Measurements from ENCODE around the gene ELL2.
"Not testable (repeated sequence)": the region's sequence is repeated elsewhere in the genome, so short reads cannot be mapped to it uniquely, and the experiment has no call there.

Gene ELL2

GRCh38 chr5:95880081-95880926, 81.3 kb downstream of the ELL2 start:
- DNase-seq (ENCODE audit: low spot score) = no peak

- no peak for DNase-seq (ENCODE audit: low spot score)
Observed at GRCh38 chr5:95879661-95880060, 82.0 kb downstream of the ELL2 start.

DNA sequence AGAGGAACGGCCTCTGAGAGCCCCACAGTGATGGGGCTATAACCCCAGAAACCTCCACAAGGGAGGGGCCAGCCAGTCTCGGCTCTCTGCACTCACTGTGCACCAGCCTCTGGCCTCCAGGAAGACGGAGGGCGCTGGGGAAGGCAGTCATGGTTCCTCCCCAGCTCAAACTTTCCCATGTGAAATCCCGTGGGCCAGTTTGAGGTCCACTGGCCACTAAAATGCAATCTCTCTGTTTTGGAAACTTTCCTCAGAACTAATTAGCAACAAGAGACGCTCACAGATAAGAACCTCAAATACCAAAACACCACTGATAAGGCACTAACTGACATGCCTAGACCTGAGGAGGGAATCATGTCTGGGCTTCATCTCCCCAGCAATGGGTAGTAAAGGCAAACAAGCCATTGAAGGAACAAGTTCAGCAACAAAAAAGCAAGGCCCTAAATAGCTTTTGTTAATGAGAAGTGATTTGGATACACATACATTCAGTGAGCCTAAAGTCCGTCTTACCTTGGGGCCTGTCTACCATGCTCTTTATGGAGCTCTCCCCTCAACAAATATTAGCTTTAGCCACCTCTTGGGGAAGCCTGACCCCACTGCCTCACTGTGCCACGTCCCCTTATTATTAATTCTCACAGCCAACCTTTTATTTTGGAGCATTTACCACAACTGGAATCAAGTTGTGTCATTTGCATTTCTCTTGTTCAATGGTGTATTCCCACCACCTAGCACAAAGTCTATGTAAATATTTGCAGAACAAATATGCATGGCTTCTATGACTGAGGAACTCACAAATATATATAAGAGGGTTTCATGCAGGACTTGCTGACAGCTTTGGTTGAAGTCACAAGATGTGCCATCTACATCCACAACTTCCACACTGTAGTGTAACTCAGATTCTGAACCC, 83.0 kb downstream of the ELL2 start:
- DNase-seq (ENCODE audit: low spot score) = no peak

GRCh38 chr5:95876782-95877181, 84.9 kb downstream of the ELL2 start:
- DNase-seq (ENCODE audit: low spot score) = no peak

- no peak for DNase-seq (ENCODE audit: low spot score)
Observed at GRCh38 chr5:95874246-95874645, 87.4 kb downstream of the ELL2 start.

- no peak for DNase-seq (ENCODE audit: low spot score)
Observed at GRCh38 chr5:95873351-95873750, 88.3 kb downstream of the ELL2 start.

DNA sequence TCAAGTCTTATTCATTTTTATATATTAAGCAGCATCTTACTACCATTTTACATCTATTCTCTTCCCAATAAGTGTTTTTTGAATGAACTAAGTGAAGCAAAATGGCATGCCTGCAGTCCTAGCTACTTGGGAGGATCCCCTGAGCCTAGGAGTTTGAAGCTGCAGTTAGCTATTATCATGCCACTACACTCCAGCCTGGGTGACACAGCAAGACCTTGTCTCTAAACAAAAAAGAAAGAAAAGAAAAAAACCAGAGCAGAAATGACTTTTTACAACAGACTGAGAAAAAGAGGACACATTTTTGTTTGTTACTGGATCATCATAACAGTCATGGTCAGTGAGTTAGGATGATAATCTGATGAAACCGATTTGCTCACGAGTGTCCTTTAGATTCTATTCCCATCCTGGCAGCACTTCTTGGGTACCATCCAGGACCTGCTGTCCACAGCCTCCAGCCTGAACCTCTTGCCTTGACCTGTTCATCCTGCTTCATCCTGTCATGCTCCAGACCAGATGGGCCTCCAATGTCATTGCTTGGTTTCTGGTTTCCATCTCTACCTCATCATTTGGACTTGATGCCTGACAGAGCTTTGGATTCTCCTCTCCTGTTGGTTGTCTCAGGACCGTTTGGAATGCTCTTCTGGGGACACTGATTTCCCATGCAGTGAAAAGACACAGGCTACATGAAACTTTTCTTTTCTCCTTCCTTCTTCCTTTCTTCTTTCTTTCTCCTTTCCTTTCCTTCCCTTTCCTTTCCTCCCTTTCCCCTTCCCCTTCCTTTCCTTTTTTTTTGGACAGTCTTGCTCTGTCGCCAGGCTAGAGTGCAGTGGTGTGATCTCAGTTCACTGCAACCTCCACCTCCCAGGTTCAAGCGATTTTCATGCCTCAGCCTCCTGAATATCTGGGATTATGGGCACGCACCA, 89.0 kb downstream of the ELL2 start:
- no peak for DNase-seq (ENCODE audit: low spot score)

- DNase-seq (ENCODE audit: low spot score) = no peak
Observed at GRCh38 chr5:95871146-95871806, 90.4 kb downstream of the ELL2 start.

GRCh38 chr5:95870105-95870672, 91.5 kb downstream of the ELL2 start:
- DNase-seq (ENCODE audit: low spot score) = peak; percentile 94

DNA sequence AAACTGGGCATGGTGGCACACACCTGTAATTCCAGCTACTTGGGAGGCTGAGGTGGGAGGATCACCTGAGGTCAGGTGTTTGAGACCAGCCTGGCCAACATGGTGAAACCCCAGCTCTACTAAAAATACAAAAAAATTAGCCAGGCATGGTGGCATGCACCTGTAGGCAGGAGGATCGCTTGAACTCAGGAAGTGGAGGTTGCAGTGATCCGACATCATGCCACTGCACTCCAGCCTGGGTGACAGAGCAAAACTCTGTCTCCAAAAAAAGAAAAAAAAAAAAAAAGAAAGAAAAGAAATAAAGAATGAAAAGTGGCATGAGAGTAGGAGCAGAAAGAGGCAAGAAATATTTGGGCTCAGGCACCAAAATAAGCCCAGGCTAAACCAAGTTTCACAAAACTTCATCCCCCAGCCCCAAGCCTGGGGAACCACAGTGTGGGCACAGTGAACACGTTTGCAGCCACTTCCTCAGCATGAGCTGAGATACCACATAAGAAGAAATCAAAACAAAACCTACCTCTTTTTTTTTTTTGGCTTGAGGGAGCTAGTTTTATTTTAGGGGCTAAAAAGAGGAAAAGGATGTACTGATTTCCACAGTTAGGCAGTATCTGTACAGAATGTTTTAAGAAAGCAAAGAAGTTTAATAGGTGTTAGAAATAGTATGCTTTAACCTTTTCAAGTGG, 92.3 kb downstream of the ELL2 start:
- DNase-seq (ENCODE audit: low spot score) = not testable (repeated sequence)

GRCh38 chr5:95868136-95868535, 93.5 kb downstream of the ELL2 start:
- DNase-seq (ENCODE audit: low spot score) = no peak

- peak; percentile 54 for DNase-seq (ENCODE audit: low spot score)
Observed at GRCh38 chr5:95866435-95867040, 95.1 kb downstream of the ELL2 start.

GRCh38 chr5:95864944-95865504, 96.6 kb downstream of the ELL2 start:
- DNase-seq (ENCODE audit: low spot score) = no peak

- no peak for DNase-seq (ENCODE audit: low spot score)
Observed at GRCh38 chr5:95864456-95864855, 97.2 kb downstream of the ELL2 start.

- no peak for DNase-seq (ENCODE audit: low spot score)
Observed at GRCh38 chr5:95863383-95863757, 98.3 kb downstream of the ELL2 start.

- peak; percentile 48 for DNase-seq (ENCODE audit: low spot score)
Observed at GRCh38 chr5:95862671-95863382, 98.8 kb downstream of the ELL2 start.

DNA sequence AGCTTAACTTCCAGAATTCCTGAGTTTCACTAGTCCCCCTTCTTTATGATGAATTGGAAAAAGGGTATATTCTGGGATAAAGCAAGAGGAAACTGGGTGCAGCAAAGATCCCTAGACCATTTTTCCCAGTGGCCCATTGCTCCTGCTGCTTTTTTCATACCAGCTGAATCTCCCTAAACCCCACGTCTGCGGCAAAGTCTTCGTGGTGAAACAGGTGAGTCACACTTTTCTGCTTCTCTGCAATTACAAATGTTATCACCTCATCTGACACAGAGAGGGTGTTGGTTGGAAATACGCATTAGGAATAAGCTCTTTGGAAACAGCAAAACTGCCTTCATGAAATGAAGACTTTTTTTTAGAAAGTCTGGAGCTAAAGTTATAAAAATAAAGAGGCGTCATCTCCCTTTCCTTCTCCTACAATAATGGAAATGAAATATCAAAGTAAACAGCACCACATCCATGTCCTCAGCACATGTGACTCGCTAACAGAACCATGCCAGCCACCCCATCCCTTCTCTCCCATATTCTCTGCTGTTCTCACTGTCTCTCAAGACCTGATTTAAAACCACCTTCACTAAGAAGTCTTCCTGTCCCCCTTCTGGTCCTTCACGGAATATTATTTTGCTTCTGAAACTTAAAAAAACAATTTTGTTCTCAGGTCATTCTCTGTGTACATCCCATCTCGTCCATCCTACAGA, 99.6 kb downstream of the ELL2 start:
- peak; percentile 30 for DNase-seq (ENCODE audit: low spot score)

DNA sequence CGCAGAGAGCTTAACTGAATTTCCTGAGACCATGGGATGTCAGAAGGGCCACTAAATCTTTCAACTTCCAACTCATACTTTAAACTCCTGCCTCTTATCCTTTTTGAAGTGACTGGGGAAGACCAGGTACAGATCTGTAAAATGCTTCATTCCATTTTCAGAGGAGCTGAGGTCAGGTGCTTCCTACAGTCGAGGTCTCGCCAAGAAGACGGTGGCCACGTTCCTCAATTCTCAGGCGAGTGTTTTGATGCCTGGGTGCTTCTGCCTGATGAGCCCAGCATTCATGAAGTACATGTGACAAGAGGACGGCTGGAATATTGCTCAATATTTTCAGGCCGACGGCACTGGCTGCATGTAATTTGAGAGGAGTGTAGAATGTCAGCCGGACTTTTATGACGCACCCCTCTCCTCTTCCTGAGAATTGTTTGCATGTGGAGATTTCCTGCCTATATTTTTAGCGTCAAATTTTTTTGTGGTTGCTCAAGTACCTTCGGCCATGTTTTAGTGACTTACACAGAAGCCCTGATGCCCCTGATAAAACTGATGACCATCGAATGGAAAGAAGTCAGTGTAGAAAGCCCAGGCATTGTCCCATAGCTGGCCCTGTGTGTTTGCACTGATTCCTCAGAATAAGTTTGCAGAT, 100.3 kb downstream of the ELL2 start:
- DNase-seq (ENCODE audit: low spot score) = peak; percentile 95
